Retina (tissue), 1 donor: Measurements from ENCODE around the gene CACNB4.

Source experiments
- DNase-seq: peaks from one replicate; pipeline ENCODE4 v3.0.0-alpha.2; 2016

The CACNB4 gene

DNA sequence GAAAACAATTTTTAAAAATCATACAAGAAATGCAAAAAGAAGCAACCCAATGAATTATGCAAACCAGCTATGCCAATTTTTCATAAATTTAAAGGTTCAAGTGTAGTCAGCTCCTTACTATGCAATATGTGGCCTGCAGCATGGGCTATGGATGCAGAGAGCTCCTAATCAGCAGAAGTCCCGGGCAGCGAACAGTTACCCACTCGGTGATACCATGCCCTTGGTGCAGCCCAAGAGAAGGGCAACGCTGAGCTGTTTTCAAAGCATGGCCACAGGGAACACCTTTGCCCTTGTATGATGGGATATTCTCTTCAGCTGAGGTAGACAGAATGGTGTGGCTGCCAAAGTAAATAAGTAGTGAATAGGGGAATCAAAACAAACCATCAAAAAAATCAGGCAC is 253.4 kb downstream of the CACNB4 start:
- no peak for DNase-seq

DNA sequence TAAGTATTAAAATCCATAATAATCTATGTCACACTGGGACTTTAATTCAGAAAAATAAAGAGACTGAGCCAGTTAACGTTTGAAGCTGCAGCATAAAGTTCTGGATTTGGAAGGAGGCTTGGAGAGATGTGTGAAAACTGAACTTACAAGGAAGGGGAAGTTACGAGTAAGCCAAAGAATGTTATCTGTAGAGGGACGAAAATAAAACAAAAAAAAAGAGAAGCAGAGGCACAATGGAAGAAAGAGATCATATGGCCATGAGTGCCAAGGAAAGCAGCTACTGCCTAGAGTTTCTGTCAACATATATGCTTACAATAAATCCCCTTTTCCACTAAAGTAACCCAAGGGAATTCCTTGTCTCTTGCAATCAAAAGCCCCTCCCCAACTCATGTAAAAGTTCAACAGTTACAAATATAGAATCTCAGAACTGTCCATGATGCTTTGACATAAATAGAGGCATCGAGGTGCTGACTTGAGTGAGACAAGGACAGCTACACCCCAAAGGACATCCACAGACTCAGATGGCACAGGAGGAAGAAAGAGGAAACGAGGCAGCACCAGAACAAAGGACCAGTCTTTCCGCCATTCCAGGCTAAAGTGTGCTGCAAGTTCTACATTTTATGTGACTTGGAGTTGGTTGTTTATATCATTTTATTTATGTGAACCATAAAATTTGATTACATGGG is 254.5 kb downstream of the CACNB4 start:
- no peak for DNase-seq

DNA sequence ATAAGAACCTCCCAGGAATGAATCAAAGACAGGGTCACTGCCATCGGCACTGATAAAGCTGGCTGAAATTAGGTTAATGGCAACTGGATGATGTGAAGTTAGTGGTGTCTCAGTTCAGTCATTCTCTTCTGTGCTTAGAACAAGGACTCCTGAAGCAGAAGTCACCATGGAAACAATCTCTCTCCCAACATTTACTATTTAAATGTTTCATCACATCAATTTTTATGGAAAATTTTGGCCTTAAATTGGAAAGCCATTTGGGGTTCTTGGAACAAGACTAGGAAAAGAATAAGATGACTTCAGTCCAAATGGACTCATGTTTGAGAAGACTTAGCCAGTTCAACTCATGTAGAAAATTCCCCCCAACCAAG is 255.2 kb downstream of the CACNB4 start:
- DNase-seq: no peak

DNA sequence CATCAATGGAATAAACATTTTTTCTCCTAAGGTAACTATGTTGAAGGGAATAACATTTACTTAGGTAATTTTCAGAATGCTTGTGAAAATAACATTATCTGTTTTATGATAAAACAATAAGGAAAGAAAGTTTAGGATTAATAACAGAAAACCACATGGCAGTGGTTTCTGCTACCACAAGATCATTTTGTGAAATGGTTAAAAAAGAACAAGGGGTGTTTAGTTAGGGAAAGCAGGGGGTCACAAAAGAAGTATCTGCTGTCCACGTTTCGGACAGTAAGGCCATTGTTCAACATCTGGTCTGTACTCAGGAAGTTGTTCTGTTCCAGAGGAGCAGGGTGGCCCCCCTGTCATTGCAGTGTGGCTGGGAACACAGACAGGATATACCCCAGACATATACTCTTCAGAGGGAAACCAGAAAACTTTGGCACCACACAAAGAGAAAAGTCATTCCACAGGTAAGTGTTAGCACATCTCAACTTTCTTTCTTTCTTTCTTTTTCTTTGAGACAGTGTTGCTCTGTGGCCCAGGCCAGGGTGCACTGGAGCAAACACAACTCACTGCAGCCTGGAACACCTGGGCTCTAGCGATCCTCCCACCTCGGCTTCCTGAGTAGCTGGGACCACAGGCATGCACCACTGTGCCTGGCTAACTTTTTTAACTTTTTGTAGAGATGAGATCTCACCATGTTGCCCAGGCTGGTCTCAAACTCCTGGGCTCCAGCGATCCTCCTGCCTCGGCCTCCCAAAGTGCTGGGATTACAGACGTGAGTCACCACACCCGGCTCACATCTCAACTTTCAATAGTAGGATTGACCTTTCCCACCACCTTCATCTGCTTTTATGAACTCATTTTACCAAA is 255.8 kb downstream of the CACNB4 start:
- DNase-seq: no peak

DNA sequence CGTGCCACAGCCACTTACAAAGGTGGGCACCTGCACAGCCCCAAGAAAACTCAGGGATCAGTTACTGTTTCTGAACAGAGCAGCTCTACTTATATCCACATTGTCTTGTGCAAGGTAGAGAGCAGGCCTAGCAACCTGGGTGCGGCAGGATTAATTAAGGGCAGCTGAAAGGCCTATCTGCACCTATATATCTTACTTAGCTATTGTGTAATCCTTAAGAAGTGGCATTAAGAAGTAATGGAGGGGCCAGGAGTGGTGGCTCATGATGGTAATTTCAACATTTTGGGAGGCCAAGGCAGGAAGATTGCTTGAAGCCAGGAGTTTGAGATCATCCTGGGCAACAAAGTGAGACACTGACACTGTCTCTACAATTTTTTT is 257.8 kb downstream of the CACNB4 start:
- no peak for DNase-seq

DNA sequence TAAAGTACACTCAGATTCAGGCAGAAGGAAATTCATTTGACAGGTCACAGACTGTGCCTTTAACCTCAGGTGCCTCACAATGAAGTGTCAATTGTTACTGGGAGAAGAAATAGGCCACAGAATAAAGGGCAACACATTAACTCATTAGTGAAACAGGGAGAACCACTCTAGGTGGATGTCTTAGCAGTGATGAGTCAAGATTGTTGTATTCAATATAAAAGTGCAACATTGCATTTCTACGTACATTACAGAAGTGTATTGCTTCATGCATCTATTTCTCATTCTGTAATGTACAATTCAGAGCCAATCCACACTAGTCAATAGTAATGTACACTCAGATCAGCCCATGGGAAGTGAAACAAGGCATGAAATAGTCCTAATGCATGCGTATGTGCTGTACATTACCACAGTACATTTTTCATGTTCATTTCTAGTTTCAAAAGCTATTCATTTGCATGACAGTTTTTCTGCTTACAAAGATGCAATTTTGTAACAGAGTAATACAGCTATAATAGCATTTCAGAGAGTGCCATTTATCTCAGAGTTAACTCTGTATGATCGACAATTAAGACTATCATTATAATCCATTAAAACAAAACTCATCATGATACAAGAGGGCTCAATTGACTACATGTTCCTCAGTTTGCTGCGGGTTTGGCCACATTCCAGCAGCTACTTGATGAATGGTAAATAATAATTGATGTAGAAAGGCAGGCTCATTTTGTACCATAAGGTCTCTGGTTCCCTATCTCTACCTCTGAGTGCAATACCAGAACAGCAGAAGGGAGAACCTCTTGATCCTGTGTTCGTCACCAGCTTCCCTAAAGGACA is 258.4 kb downstream of the CACNB4 start:
- DNase-seq: no peak

DNA sequence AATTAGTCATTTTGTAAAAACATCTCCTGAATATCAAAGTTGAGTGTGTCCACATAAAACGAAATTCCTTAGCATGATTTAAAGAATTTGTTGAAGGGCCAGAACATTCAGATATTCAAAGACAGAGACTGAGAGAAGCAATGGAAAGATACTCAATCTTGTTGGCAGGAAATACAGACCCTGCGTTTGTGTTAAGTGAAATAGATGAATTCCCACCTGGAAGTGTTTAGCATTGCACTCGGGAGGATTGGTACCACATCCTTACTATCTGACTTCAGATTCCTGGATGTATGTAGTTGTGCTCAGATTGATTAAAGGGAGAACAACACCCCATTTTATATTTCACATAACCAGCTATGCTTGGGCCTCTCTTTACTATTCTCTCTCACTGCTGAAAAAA is 260.9 kb downstream of the CACNB4 start:
- DNase-seq: no peak

DNA sequence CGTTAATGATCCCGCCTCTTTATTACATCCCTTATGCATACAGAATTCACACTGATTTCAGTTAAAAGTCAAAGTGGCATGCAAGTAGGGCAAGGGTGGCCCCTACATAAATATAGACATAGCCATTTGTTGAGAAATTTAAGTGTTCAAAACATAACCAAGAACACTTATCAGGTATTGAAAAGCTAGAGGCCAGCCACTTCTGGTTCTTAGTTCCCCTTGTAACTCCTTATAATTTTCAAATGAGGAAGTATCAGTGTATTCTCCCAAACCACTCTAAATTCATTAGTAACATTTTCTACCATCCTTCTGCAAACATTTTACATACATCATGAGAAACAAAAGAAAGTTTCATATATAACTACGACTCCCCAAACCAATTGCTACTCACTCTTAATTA is 264.9 kb downstream of the CACNB4 start:
- DNase-seq: no peak

DNA sequence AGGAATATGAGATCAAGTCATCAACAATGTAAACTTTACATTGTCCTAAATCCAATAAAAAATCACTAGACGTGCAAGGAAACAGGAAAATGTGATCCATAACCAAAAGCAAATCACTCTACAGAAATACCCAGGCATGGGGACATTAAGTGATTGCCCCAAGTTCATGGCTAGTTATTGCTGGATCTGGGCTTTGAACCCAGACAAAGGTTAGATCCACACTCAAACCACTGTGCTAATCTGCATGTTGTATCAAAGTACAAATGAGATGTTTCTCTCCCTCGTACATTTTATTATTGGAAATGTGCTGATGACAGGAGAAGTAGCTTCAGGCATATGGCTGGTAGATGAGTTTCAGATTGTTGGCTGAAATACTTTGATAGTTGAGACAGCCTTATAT is 267.9 kb downstream of the CACNB4 start:
- DNase-seq: no peak

DNA sequence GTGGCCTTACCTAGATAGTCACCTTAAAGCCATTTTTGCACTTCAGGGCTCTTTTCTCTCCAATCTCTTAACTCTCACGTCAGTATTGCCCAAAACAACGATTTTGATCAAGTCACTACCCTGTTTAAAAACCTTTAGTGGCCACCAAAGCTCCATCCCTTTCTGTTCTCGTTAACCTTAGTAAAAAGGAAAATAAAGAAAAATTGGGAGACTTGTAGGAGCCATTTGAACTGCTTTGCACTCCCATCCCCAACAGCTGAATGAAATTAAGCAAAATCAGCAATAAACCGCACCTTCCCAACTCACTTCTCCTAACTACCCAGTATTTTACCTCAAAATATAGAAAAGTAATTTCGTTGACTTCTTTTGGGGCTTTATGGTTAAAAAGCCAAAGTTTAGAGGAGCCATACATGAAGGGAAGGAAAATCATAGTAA is 269.9 kb downstream of the CACNB4 start:
- no peak for DNase-seq

DNA sequence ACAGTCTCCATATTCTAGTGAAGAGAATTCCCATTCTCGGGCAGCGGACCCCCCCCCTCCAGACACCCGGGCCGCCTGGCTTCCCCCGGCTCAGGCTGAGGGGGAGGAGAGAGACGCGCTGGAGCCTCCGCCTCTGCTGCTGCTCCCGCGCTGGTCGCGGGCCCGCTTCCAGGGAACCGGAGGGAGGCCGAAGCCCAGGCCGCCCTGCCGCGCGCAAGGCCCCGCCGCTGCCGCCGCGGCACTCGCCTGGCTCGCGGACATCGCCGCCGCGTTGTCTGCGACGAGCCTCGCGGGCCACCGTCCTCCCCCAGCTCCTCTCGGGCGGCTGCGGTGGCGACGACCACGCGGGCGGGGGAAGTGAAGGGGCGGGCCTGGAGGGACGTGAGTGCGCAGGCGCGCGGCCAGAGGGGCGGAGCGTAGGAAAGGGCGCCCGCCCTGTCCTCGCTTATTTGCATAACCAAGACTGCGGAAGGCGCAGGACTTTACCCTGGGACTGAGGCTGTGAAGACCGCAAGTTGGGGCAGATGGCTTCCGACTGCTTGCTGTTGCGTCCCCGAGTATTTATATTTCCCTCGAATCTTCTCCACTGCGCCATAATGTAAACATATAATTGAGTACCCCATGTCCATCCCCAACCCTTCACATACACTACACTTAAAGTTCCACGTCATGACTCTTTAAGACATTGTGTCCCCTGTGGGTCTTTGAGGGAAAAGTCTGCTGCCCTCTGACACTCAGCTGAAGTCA is 270.5 kb downstream of the CACNB4 start, which contains the start of gene ARL5A:
TSS of gene ARL5A (minus strand) at position 279 of the 747 bp plus-strand sequence. CDS start at position 34, 245 bp downstream.
- DNase-seq: peak; percentile 96

DNA sequence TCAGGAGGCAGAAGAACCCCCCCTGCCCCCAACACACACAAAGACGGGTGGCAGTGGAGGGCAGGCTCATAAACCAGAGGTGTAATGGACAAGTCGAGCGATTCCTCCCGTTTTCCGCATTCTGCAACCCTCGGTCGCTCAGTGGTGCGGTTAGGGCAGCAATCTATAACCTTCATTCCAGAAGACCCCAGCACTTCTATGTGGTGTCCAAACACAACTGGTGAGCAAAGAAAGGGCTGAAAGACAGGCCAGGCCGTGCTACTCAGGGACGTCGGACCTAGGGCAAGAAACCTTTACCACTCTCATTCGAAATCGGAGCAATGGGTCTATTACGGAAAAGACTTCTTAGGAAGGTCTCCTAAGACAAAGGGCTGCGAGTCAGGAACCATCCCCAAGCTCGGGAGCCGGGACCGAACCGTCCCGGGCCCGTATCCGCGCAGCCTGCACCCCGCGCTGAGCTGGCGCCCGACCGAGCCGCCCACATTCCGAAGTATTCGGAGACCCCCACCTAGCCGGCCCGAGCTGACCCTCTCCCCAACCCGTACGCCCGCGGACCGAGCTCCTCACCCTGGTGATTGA is 271.2 kb downstream of the CACNB4 start:
- DNase-seq: peak; percentile 84

DNA sequence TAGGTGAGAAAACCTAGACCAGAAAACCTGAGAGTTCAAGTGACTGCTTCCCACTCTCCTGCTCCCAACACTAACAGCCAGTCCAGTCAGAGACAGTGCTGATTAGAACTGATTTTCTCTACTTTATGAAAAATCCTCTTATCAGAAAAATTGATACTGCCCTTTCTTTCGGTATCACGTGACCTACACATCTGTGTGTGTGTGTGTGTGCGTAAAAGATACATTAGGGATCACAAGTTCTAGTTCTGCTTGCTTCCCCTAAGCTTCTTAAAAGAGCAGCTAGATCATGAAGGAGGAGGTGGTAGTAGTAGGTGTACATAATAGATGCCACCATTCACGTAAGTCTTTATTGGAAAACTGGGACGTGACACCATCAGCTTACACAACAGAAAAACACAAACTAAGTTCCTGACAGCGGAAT is 272.1 kb downstream of the CACNB4 start:
- no peak for DNase-seq

DNA sequence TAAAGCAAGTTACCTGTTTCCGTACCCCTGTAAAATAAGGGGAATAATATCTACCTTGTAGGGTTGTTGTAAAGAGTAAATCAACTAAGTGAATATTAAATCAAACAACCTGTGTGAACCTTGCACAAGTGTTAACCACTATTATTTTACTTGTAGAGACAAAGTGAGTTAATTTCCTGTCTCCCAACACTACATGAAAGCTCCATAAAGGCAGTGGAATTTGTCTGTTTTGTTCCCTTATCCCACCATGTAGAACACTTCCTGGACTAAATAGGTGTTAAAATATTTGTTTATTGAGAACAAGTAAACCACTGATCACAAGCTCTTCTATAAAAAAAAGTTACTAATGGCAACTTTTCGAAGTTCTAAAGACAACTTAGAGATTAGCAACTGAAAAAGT is 274.0 kb downstream of the CACNB4 start:
- no peak for DNase-seq

DNA sequence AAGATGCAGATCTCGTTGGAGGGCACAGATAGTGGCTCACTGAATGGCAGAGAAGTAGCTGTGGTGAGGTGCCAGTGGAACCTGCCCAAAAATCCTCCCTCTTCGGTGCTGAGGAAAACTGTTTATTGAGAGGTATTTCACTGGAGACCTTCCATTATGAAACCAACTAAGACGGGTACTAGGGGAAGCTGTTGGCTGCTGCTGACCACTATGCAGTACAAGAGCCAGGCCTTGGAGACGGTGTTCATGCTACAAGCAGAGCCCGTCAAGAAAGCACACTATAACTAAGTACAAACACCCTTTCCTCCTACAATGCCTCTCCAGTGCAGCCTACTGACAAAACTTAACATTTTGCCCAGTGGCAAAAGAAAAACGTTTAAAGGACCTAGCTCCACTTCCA is 275.2 kb downstream of the CACNB4 start:
- no peak for DNase-seq

DNA sequence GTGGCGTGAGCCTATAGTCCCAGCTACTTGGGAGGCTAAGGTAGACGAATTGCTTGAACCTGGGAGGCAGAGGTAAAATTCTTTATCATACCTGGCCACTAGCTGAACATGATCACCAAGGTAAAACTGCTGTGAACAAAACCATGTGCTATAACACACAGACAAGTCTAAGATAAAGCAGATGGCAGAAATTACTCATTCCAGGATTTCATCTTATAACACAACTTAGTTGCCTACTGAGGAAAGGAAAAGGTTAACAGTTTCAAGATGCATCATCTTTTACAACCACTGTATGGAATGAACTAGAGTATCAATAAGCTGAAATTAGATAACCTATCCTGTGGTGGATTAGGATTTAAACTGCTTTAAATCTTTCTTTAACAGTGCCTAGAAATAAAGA is 278.9 kb downstream of the CACNB4 start:
- DNase-seq: no peak

DNA sequence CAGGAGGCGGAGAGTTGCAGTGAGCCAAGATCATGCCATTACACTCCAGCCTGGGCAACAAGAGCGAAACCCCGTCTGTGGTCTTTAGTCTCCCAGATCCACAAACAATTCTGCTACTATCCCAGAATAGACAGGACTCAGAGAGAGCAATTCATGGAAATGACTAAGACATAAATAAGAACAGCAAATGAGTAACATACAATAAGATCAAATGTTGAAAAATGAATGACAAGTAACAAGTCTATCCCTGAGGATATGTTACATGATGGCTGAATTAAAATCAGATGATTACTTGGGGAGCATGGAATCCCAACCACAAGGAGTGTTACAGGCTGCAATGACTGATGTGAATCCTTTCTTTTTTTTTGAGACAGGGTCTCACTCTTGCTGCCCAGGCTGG is 280.9 kb downstream of the CACNB4 start:
- DNase-seq: no peak

DNA sequence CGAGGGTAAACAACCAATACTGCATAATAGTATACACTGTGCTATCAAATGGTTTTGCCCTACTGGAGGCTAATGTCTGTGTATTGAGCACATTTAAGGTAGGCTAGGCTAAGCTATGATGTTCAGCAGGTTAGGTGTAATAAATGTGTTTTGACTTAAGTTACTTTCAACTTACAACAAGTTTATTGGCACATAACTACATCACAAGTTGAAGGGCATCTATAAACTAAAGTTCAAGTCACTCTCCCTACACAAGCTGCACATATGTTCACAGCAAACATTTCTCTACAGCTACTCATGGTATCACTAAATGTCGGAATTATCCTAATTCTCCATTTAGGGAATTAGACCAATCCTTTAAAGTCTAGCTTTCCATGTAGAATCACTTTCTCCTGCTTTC is 282.0 kb downstream of the CACNB4 start:
- no peak for DNase-seq

DNA sequence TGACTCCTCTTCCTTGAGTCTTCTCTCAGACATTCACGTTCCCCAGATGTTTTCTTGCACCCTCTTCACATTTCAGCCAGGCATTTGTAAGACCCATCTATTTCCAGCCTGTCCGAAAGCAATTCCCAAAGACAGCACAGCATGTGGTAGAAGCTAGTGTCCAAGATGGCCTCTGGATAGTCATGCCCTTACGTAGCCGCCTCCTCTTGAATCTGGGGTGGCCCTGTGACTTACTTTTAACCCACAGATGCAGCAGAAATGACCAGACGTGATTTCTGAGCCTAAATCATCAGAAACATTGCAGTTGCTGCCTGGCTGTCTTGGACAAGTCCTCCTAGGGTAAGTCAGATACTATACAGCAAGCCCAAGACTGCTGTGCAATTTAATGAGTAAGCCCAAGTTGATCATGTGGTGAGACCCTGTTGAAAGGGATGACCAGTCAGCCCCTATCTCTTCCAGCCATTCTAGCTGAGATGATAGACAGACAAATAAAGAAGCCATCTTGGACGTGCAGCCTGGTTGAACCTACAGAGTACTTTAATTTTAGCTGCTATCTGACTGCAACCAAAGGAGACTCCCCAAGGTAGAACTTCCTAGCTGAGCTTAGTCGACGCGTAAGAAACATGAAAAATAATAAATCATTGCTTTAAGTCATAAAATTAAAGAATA is 282.9 kb downstream of the CACNB4 start:
- no peak for DNase-seq

DNA sequence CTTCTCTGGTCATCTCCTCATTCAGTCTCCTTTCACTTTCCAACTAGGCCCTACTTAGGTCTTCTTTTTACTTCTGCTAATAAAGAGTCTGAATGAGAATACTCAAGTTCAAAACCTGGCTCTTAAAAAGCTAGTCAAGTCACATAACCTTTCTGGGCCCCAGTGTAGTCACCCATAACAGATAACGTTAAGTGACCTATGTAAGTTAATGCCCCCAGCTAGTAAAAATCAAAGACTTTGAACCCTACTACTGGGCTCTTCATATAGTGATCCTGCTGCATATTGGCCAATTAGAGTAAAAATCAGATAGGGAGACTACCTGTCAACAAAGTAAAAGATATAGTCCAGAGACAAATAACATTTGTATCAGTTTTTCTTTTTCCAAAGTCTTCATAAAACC is 288.4 kb downstream of the CACNB4 start:
- no peak for DNase-seq

DNA sequence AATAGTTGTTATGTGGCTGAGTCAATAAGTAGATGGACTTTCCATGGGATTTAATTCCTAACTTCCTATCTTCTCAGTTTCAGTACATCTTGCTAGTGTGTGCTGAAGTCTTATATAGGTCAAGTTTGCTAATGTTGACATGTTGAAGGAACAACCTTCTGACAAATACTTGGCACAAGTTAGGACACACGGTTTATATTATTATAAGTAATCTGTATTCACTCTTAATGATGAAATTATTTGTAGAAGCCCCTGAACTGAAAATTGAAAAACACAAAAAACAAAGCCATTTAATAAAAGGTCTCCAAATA is 289.8 kb downstream of the CACNB4 start:
- DNase-seq: no peak
